ENCODE data around the gene CMTM1. TPM values are rescaled to one million over a fixed set of nuclear protein-coding genes. Genes with fewer than 3 reads are reported as not detected.

Gene CMTM1
- total RNA-seq, 1 donor from 2014 or later, result 17.9 TPM

DNA sequence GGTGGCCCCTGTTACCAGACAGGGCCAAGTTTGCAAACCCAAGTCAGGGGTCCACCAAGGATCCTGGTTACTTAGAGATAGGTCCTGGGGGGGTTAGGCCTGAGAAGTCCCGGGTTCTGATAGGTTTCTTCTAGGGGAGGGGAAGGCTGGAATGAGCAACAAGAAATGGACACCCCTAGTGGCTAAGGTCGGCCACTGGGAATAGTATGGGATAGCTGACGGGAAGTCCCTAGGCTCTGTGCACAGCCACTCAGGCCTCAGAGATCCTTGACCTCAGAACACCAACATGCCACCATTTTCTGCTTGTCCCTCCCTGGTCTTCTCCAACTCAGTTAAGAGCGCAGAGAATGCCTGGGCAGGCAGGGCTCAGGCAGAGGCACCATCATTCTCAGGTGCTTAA lies 29.7 kb upstream of the CMTM1 start:
- intact Hi-C loops (cut with micrococcal nuclease), result no loop called here

DNA sequence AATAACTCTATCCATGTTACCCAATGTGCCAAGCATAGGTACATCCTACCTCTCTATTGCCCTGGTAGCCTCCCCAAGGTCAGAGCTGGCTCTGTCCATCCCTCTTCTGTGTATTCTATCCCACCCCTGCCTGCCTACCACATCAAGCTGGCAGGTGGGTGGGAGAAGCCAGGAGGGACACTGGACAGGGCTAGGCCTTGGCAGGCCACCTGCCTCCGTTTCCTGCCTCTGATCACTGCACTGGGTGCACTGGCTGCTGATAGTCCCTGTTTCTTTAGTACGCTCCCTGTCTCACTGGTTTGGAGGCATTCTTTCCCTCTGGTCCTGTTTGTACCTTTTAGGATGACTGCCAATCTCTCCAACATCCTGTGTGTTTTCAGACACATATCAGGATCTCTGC lies 29.0 kb upstream of the CMTM1 start:
- intact Hi-C loops (cut with micrococcal nuclease), result no loop called here

DNA sequence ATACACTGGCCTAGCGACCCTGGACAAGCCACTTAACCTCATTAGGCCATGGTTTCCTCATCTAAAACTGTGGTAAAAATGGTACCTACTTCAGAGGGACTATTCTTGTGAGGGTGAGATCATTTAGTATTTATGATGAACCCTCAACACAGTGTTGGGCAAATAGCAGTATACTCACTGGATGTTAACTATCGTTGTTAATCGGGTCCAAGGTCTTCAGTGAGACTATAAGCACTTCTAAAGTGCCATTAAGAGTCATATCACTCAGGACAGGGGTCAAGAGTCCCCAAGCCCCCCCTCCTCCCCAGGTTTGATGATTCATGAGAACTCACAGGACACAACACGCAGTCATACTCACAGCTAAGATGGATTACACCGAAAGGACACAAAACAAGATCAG lies 27.3 kb upstream of the CMTM1 start:
- intact Hi-C loops (cut with micrococcal nuclease), result no loop called here

DNA sequence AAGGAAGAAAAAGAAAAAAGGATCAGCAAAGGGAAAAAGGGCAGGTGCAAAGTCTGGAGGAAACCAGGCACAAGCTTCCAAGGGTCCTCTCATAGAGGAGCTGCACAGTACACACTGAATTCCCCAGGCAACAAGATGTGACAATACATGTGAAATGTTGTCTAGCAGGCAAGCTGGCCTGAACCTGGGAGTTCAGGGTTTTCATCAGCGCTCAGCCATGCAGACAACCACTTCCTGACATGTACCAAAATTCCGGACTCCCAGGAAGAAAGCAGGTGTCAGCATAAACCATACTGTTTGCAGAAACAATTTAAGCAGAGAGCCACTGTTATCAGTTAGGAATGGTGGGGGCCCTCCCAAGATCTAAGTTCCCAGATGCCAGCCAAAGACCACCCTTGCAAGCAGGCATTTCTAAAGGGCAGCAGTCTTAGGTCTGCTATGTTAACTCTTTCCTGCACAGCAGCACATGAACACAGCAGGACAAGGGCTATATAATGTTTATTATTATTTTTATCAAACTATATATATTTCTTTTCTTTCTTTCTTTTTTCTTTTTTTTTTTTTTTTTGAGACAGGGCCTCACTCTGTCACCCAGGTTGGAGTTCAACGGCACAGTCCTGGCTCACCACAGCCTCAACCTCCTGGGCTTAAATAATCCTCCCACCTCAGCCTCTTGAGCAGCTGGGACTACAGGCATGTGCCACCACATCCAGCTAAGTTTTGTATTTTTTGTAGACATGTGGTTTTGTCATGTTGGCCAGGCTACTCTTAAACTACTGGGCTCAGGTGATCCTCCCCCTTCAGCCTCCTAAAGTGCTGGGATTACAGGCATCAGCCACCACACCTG lies 26.4 kb upstream of the CMTM1 start:
- intact Hi-C loops (cut with micrococcal nuclease), result no loop called here

DNA sequence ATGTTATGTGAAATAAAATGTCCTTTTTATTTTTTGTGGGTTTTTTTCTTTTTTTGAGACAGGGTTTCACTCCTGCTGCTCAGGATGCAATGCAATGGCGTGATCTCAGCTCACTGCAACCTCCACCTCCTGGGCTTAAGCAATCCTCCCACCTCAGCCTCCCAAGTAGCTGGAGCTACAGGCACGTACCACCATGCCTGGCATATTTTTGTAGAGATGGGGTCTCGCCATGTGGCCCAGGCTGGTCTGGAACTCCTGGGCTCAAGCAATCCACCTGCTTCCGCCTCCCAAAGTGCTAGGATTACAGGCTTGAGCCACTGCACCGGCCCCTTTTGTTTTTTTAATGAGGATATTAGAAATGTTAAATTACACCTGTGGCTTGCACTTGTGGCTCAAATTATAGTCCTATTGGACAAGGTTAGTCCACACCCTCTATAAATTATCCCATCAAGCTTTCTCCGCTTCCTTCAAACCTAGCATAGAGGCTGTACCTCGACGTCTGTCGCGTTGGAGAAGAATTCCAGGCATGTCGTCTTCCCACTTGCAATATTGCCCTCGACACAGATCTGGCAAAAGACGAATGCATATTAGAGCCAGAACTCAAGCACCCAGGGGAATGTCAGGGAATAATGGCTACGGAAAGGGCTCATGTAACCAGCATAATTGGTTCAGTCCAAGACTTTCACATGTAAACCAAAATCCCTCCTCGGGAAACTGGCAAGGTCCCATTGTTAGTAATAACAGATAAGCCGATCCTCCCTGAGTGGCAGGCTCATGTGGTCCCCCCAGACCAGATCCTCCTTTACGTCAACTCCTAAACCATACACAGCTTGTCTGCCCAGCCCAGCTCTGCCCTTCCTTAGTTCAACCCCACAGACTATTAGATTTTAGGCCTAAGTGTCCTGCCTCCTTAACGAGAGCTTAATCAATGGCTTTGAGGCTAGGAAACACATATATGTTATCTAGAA lies 24.6 kb upstream of the CMTM1 start:
- intact Hi-C loops (cut with micrococcal nuclease), result no loop called here

DNA sequence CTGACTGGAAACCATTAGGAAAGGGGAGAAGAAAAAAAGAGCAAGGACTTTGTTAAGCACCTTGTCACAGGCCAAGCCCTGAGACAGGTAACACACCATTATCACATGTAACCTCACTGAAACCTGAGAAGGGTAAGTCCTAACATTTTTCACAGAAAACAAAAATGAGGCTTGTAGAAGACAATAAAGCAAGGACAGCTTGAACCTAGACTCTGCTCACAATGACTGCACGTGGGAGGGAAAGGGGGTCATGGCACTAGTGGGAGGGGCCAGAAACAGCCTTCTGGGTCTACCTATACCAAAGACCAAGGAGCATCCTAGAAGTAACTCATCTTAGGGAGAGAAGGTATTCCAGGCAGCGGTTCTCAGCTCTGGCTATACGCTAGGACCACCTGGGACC lies 23.8 kb upstream of the CMTM1 start:
- intact Hi-C loops (cut with micrococcal nuclease), result no loop called here

DNA sequence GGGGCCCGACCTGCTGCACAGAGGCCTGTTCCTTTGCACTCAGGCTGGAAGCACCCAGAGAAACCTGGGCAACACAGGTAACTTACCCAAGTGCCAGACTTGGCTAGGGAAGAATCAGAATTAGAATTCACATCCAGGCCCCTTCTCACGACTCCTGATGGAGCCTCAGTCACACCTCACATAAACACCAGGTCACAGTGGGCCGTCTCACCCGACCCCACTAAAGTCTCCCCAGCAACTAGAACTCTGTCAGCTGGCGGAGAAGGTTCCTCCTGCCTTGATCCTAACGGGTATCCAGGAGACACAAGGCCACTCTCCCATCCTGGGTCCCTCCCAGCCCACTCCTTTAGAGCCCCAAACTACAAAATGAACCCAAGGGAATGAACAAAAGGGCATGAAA lies 22.7 kb upstream of the CMTM1 start:
- intact Hi-C loops (cut with micrococcal nuclease), result no loop called here

DNA sequence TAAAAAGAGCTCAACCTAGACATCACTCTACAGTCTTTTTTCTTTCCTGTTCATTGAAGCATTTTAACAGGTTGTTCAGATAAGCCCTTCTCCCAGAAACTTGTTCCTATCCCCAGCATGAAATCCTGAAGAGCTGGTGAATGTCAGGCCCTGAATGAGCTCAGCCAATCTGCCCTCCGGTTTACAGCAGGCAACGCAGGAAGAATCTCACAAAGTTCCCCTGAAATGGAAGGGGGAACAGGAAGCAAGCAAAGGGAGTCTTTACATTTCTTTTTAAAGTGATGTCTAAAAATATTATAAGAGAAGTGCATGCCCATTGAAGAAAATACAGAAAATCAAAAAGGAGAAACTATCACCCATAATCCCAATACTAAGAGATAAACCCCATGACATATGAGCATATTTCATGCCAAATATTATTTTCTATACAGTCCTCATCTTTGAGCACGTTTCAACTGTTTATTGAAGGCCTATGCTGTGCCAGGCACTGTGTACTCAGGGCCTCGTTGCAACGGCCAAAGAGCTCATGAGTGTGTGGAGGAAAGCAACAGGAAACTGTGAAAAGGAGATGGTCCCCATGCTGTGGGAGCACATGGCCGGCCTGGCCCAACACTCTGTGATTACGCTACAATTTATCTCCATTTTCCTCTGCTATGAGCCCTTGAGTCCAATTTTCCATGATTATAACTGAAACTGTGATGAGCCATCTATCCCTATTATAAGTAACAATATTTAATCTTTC lies 22.1 kb upstream of the CMTM1 start:
- intact Hi-C loops (cut with micrococcal nuclease), result no loop called here

DNA sequence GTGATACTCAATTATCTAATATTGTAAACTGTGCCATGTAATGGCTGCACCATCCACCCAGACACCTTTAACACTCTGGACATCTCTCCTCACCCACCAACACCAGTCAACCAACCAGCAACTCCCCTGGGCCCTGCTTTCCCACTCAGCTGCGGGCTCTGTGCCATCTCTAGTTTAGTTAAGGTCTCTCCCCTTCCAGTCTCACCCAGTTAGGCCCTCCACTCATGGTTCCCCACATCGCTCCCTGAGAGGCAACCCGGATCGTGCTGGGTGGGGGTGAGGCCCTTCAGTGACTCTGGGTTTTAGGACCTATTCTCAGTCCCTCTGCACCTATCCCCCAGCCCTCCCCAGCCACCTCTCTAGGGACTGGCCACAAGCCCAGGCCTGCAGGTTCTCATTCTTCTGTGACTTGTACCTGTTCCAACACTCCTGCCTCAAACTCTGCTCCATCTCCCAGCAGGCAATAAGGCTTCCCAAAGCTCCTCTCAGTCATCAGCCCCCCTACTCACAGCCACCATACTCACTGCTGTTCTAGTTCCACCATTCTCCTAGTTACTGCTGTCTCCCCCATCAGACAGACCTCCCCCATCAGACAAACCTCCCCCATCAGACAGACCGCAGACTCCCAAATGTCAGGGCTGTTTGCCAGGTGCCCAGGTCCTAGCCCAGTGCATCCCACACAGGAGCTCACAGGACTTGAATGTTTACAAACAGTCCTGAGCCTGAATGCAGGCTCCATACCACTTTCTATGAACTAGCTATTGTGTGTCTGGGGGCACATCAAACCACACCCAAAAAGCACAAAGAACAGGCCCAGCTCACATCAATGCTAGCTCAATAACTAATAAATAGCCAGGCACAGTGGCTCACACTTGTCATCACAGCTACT lies 18.9 kb upstream of the CMTM1 start:
- intact Hi-C loops (cut with micrococcal nuclease), result no loop called here

DNA sequence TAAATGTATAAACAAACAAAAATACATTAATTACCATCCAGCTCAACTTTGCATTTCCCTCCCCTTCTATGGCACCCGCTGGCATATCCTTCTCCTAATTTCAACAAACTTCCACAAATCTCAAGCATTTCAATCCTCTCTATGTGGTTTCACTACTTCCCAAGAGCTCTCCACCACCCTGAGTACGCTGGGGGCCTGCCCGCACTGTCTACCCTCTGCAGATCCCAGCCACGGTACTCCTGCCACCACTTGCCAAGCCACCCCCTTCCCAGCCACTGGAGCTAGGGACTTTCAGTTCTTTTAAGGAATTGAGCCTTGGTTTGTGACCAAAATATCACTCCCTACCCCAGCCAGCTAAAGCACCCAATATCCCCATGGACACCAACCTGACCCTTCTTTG lies 18.2 kb upstream of the CMTM1 start:
- intact Hi-C loops (cut with micrococcal nuclease), result loop anchor here (2.0 kb wide), 1 partner anchor 23 kb away; no protein-coding TSS in a partner anchor

DNA sequence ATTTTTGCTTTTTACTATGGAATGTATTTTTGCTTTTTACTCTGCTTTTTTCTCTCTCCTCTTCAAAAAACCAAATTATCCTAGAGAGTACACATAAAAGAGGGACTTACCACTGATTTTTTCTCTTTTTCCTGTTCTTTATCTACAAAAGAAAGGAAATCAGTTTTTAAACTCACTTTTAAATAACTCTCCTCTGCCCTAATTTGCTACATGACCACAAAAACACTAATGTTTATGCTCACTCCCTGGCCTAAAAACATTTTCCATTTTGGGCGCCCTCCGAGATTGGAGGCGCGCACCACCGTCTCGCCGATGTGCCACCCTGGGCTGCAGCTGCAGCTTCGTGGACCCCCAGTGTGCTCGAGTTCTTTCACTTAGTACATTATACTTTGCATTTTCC lies 17.4 kb upstream of the CMTM1 start:
- intact Hi-C loops (cut with micrococcal nuclease), result loop anchor here (2.0 kb wide), 1 partner anchor 24 kb away; no protein-coding TSS in a partner anchor

DNA sequence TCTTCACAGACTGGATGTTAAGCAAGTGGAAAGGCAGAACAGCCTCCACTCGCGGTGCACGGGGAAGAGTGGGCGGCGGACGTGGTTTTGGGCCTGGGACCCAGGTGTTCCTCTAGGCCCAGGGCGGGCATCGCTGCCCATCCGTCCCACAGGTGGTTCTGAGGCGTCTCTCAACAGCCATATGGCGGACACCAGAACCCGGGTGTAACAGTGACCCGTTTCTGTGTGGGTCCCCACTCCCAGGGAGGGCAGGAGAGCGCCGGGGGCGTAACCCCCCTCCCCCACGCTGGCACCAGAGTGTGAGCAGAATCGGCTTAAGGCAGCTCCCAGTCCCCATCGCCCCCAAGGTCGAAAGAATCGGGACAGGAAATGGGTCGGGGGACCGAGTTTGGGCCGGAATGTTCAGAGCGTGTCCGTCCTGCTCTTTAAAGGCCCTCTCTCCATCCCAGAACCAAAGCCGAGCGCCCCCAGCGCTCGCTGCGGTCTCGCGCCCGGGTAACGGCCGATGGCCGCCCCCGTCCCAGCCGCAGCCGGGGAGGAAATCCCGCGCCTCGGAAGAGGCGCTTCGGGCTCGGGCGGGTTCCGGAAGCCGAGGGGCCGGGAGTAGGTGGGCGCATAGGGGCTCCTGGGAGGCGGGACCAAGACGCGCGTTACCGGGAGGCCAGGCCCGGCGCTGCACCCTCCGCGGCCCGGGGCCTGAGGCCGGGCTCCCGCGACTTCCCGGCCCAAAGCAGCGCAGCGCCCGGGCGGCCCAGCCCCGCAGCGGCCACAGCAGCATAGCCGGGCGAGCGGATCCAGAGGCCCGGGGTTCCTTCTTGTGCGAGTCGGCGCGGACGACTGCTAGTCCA lies 16.7 kb upstream of the CMTM1 start, which contains the start of gene TK2:
TK2 (minus strand) TSS at position 839 of the 848 bp plus-strand sequence; CDS start at position 778, 61 bp downstream.
- intact Hi-C loops (cut with micrococcal nuclease), result loop anchor here (2.0 to 5.0 kb wide), 3 partner anchors 25 to 148 kb away; partner anchors contain the start of gene CMTM4

DNA sequence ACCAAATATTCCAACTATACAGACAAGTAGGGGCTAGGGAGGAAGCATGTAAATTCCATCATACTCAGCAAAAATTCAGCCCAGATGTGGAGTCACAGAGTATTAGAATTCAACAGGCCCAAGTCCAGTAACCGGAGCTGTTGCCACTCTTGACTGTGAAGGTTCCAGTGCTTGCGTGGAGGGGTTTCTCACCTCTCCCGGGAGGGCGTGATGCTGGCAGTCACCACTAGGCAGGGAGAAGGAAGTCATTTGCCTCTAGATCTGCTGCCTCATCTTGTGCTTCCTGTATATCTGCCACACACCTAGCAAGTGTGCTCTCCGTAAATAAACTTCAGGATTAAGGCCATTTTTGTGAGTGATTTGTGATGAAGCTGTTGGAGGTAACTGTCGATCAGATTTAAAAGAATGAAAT lies 14.9 kb upstream of the CMTM1 start:
- intact Hi-C loops (cut with micrococcal nuclease), result loop anchor here (1.0 to 5.0 kb wide), 3 partner anchors 35 to 146 kb away; partner anchors contain the start of gene CMTM4

DNA sequence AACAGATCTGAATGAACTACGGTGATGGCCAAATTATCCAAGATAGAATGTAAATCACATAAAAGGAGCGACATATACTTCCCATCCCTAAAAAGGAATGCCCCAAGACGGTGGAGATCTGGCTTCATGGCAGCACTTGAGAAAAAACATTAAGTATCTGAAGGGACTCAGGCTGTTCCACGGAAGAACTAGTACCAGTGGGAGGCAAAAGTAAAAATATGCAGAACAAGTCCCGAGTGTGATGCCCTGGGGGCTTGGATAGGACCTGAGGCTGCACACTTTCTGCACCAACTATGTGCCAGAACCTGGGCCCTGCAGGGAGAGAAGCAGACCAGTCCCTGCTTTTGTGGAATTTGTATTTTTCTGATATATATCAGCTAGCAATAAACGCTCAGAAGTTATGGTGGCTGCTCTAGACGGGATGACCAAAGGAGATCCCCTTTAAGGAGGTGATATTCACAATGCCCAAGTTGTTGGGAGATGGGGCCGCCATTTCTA lies 14.4 kb upstream of the CMTM1 start:
- intact Hi-C loops (cut with micrococcal nuclease), result loop anchor here (1.0 to 5.0 kb wide), 7 partner anchors 8 to 145 kb away; partner anchors contain the start of genes CMTM3 and CMTM4

DNA sequence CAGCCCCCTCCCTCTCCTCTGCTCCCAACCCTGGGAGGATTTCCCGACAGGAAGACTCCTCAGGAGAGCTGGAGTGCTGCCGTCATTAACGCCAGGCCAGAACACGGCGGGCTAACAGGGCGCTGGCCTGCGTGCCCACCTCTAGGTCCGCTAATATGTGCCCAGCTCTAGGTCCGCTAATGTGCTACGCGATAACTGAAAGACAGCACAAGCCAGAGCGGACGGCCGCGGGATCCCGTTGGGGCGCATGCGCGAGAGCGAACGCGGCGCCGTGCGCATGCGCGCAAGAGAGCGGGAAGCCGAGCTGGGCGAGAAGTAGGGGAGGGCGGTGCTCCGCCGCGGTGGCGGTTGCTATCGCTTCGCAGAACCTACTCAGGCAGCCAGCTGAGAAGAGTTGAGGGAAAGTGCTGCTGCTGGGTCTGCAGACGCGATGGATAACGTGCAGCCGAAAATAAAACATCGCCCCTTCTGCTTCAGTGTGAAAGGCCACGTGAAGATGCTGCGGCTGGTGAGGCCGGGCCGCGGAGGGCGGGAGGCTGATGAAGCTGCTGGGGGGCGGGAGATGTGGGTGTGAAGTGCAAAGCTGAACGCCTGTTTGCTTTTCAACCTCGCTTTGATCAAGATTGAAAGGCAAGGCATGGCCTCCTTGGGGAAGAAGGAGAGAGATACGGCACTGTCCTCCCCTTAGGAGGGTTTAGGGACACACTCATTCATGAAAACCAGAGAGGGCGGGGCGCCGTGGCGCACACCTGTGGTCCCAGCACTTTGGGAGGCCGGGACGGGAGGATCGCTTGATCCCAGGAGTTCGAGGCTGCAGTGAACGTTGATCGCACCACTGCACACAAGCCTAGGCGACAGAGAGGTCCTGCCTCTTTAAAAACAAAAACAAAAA lies 13.7 kb upstream of the CMTM1 start, which contains the start of gene CKLF:
CKLF (plus strand) TSS at position 291 of the 892 bp plus-strand sequence; CDS start at position 431, 140 bp downstream.
- intact Hi-C loops (cut with micrococcal nuclease), result loop anchor here (1.0 to 5.0 kb wide), 5 partner anchors 8 to 145 kb away; partner anchors contain the start of genes CMTM3 and CMTM4

DNA sequence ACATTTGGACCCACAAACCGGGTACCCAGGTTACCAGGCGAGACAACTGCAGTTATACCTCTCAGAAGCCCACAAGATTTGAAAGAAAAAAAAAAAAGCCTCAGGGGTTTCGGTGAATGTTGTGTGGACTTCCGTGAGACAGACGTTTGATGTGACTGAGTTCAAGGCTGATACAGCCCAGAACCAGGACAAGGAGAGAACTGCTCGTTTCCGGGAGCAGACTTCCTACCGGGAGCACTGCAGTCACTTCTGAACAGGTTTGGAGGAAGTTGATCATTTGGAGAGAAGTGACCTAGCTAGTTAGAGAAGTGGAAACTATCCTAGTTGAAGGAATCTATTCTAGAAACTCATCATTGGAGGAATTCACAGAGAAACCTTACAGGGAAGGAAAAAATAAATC lies 13.0 kb upstream of the CMTM1 start:
- intact Hi-C loops (cut with micrococcal nuclease), result loop anchor here (2.0 to 5.0 kb wide), 2 partner anchors 74 to 144 kb away; partner anchors contain the start of gene CMTM4

DNA sequence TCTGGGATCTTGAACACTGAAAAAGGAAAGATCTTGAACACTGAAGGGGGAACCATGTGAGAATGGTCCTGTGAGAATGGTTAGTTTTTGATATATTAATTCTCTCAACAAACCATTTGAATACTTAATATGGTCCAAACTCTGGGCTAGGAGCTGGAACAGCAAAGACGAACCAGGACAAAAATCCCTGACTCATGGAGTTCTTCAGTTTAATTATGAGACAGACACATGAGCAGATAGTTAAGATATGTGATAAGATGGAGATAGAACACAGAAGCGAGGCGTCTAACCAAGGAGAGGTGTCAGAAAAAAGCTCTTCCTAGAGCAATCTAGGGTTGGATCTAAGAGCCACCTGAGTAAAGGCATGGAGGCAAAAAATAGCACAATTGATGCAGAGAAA lies 12.2 kb upstream of the CMTM1 start:
- intact Hi-C loops (cut with micrococcal nuclease), result loop anchor here (5.0 kb wide), 1 partner anchor 143 kb away; the partner anchor contains the start of gene CMTM4
